Upper lobe of right lung (tissue), 1 donor: ENCODE data around the gene BMAL1. TPM values are rescaled to one million over a fixed set of nuclear protein-coding genes. Genes with fewer than 3 reads are reported as not detected.

Experiments used
- ATAC-seq: fragments of 200-7000 bp; cut with Tn5 transposase; one replicate; pipeline ENCODE4 v1.9.1; 2020; ENCODE audit warnings: mild to moderate bottlenecking, moderate library complexity
- DNase-seq: peaks from one replicate; pipeline ENCODE4 v3.0.0-alpha.2; 2020
- H3K27ac ChIP-seq: fragments of 200-600 bp; one replicate; pipeline ENCODE4 v1.8.0; 2022
- H3K27me3 ChIP-seq: fragments of 200-600 bp; one replicate; pipeline ENCODE4 v1.8.0; 2022; ENCODE audit warnings: mild to moderate bottlenecking
- H3K36me3 ChIP-seq: fragments of 200-600 bp; one replicate; pipeline ENCODE4 v1.8.0; 2022
- H3K4me1 ChIP-seq: fragments of 200-600 bp; one replicate; pipeline ENCODE4 v1.8.0; 2022
- H3K4me3 ChIP-seq: fragments of 200-600 bp; one replicate; pipeline ENCODE4 v1.8.0; 2022; ENCODE audit warnings: mild to moderate bottlenecking
- H3K9me3 ChIP-seq: fragments of 200-600 bp; one replicate; pipeline ENCODE4 v1.8.0; 2022
- intact Hi-C: fragments of 100-400 bp; cut with DNase I; formaldehyde crosslinking; loops from one replicate; pipeline ENCODE4 v1.11.0; 2022
- total RNA-seq: library from RNA; stranded (reverse); fragmentation: NEBNext Ultra II Directional; extraction: Animal tissue kit (Norgen Biotek cat#: 25700); gene quantifications from one replicate; pipeline ENCODE4 v1.2.1, GENCODE V29; 2021
- TF ChIP-seq, protein P1 (sequence below): fragments of 200-600 bp; IDR thresholded peaks from one replicate; pipeline ENCODE4 v1.8.0; 2022; ENCODE audit warnings: antibody characterized with exemption
- donor health status: DM: no; HTN: yes; CAD: no; lungs with severe emphysema.

BMAL1 gene
- total RNA-seq, 1 donor from 2014 or later, result 18.8 TPM

DNA sequence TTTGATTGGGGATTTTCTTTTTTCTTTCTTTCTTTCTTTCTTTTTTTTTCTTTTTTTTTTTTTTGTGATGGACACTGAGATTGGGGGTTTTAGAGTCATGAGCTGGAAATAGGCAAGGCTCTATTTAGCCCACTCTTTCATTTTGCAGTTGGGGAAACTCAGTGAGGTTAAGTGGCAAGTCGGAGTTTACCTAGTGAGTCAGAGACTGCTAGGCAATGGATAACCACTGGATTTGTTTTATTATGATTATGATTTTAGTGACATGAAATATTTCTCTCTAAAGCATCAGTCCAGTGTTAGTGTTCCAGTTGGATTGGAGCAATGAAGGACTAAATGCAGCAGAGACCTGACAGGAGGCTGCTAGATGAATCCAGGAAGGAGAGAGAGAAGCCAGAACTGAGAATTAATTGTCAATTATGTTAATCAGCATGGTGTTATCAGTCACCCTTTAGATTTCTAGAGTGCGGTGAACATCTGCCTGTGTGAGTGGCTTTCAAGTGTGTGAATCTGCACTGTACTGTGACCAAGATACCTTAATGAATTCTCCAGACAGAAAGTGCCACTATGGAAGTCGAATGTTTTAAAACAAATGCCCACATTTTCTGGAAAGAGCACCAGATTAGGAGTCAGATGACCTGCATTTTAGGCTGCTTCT lies 10.9 kb downstream of the BMAL1 start:
- intact Hi-C loops, result no loop called here
- Histone ChIP-seq H3K27me3 (no peaks in the 10 kb centered on the region), H3K4me3 (no peak overlapping the region), H3K9me3 (no peaks in the 10 kb centered on the region), H3K27ac (no peak overlapping the region), H3K36me3 (no peaks in the 10 kb centered on the region), H3K4me1 (no peaks in the 10 kb centered on the region)
- TF ChIP-seq, protein P1, sequence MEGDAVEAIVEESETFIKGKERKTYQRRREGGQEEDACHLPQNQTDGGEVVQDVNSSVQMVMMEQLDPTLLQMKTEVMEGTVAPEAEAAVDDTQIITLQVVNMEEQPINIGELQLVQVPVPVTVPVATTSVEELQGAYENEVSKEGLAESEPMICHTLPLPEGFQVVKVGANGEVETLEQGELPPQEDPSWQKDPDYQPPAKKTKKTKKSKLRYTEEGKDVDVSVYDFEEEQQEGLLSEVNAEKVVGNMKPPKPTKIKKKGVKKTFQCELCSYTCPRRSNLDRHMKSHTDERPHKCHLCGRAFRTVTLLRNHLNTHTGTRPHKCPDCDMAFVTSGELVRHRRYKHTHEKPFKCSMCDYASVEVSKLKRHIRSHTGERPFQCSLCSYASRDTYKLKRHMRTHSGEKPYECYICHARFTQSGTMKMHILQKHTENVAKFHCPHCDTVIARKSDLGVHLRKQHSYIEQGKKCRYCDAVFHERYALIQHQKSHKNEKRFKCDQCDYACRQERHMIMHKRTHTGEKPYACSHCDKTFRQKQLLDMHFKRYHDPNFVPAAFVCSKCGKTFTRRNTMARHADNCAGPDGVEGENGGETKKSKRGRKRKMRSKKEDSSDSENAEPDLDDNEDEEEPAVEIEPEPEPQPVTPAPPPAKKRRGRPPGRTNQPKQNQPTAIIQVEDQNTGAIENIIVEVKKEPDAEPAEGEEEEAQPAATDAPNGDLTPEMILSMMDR, result no peak
- no peak for DNase-seq
- ATAC-seq, result no peak

DNA sequence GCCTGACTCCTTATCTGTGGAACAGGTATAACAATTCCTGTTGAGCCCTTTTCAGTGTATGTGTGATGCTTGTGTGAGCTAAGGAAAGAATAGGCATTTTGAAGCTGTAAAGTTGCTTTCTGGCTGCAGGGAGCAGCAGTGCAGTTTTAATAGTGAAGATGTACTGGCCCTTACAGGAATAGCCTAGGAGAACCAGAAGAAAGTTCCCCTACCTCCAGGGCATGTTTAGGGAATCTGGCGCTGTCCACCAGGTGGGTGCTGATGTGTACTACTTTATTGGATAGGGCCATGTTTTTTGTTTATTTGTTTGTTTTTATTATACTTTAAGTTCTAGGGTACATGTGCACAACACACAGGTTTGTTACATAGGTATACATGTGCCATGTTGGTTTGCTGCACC lies 11.5 kb downstream of the BMAL1 start:
- ATAC-seq, result peak; percentile 46
- H3K4me3 ChIP-seq, result no peak overlapping the region
- DNase-seq, result no peak

DNA sequence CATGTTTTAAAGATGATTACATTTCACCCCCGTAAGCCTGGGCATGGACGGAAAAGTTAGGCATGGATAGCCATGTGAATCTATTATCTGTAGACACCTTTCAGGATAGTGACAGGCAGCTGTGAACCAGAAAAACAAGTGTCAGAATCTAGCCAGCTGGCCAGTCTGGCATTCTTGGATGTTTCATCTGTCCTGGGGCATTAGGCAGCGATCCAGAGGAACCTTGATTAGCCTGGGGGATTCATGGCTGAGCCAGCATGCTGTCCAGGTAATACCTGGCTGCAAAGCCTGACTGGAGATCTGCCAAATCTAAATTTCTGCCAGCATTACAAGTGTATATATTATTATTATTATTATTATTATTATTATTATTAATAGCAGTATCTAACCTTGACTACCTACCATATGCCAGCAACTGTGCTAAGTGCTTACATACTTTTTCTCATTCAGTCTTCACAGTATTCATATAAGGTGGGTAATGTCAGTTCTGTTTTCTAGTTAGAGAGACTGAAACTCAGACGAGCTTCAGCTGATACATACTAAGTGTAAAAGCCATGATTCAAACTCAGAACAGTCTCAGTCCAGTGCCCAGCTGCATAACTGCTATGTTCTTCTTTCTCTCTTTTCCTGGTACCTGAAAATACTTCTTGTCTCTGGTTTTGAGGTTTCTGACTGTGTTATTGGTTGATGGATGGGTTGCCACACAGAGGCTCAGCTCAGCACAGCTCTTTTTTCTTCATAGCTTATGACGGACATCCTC lies 12.8 kb downstream of the BMAL1 start:
- DNase-seq (no peak), ATAC-seq (no peak)
- TF ChIP-seq, protein P1, result no peak
- no peaks in the 10 kb centered on the region for H3K27me3 ChIP-seq
- intact Hi-C loops, result no loop called here
- H3K4me3 ChIP-seq, result no peak overlapping the region
- H3K4me1 ChIP-seq, result peaks cover 9% of the 10 kb centered on the region
- no peak overlapping the region for H3K27ac ChIP-seq
- no peaks in the 10 kb centered on the region for H3K36me3 ChIP-seq
- no peaks in the 10 kb centered on the region for H3K9me3 ChIP-seq

More for the DNA sequence above, 11.5 kb downstream of the BMAL1 start:
- H3K4me1 ChIP-seq, result no peaks in the 10 kb centered on the region
- no peaks in the 10 kb centered on the region for H3K27me3 ChIP-seq
- no peaks in the 10 kb centered on the region for H3K36me3 ChIP-seq
- H3K9me3 ChIP-seq, result no peaks in the 10 kb centered on the region
- H3K27ac ChIP-seq, result no peak overlapping the region
- intact Hi-C loops, result no loop called here
- TF ChIP-seq, protein P1, result no peak

DNA sequence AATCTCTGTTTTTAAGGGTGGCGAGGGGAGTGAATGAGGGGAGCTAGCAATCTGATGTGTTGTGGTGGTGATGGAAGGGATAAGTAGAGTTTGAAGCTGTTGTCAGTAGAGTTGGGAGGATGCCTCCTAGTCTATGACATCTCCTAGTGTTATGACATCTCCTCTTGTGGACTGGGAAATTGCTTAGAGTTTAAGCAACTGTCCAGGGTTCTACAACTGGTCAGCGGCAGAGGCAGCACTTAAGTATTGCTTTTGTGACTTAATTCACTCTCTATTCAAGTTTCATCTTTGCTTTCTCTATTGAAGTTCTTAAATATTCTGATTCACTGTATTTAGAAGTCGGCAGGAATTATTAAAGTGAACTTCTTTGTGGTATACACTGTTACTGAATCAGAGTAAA lies 13.8 kb downstream of the BMAL1 start:
- H3K27ac ChIP-seq, result no peak overlapping the region
- intact Hi-C loops, result no loop called here
- ATAC-seq, result no peak
- TF ChIP-seq, protein P1, result no peak
- H3K9me3 ChIP-seq, result no peaks in the 10 kb centered on the region
- no peaks in the 10 kb centered on the region for H3K36me3 ChIP-seq
- H3K27me3 ChIP-seq, result no peaks in the 10 kb centered on the region
- H3K4me3 ChIP-seq, result no peak overlapping the region
- H3K4me1 ChIP-seq, result peaks cover 13% of the 10 kb centered on the region
- DNase-seq, result no peak

DNA sequence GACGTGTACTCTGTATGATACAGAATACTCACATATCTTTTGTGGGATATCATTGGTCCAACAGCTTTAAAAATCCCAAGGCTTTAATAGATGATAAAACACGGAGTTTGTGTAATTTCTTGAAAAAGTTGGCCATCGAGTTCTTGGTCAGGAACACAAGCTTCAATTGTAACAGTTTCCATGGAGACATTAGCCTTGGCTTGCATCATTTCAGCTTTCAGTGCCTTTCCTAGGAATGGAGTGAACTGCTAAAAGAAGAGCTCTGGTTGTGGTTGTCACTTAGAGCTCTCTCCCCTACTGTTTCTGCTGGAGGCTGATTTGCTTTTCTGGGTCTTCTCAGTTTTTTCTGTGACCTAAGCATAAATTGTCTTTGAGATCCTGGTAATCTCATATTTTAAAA lies 14.2 kb downstream of the BMAL1 start:
- TF ChIP-seq, protein P1, result no peak
- H3K4me1 ChIP-seq, result peaks cover 13% of the 10 kb centered on the region
- DNase-seq (no peak), ATAC-seq (no peak)
- H3K27me3 ChIP-seq, result no peaks in the 10 kb centered on the region
- intact Hi-C loops, result no loop called here
- no peaks in the 10 kb centered on the region for H3K9me3 ChIP-seq
- no peak overlapping the region for H3K27ac ChIP-seq
- no peaks in the 10 kb centered on the region for H3K36me3 ChIP-seq
- no peak overlapping the region for H3K4me3 ChIP-seq
